ENCODE results near the gene ANKRD11.

Gene ANKRD11

GRCh38 chr16:89412811-89413210 is 77.5 kb downstream of the ANKRD11 start:
- DNase-seq (ENCODE audit: low read depth): no peak
- H3K4me3 ChIP-seq (replicated peaks; ENCODE audit: low read depth, low read length): no peak overlapping the region
- TF ChIP-seq, protein P1, sequence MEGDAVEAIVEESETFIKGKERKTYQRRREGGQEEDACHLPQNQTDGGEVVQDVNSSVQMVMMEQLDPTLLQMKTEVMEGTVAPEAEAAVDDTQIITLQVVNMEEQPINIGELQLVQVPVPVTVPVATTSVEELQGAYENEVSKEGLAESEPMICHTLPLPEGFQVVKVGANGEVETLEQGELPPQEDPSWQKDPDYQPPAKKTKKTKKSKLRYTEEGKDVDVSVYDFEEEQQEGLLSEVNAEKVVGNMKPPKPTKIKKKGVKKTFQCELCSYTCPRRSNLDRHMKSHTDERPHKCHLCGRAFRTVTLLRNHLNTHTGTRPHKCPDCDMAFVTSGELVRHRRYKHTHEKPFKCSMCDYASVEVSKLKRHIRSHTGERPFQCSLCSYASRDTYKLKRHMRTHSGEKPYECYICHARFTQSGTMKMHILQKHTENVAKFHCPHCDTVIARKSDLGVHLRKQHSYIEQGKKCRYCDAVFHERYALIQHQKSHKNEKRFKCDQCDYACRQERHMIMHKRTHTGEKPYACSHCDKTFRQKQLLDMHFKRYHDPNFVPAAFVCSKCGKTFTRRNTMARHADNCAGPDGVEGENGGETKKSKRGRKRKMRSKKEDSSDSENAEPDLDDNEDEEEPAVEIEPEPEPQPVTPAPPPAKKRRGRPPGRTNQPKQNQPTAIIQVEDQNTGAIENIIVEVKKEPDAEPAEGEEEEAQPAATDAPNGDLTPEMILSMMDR (IDR thresholded peaks at IDR 0.05; ENCODE audit: low read length, missing control alignments): no peak

DNA sequence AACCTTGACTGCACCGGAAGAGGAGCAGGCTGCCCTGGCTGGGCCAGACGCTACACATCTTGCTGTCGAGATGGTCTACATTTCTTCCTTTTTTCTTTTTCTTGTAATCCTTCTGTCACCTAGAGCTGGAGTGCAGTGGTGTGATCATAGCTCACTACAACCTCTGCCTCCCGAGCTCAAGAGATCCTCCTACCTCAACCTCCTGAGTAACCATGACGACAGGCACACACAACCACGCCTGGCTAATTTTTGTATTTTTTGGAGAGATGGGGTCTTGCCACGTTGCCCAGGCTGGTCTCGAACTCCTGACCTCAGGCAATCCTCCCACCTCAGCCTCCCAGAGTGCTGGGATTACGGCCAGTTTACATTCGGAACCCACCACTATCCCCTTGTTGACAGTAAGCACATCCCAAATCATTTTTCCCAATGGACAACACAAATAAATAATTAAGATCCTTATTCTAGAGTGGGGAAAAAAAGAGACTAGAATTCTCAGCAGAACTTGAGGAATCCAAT is 79.0 kb downstream of the ANKRD11 start:
- TF ChIP-seq, protein P1 (IDR thresholded peaks at IDR 0.05; ENCODE audit: low read length, missing control alignments): no peak
- DNase-seq (ENCODE audit: low read depth): no peak
- no peak overlapping the region for H3K4me3 ChIP-seq (replicated peaks; ENCODE audit: low read depth, low read length)

- no peak overlapping the region for H3K4me3 ChIP-seq (replicated peaks; ENCODE audit: low read depth, low read length)
- peak; percentile 85 for DNase-seq (ENCODE audit: low read depth)
- TF ChIP-seq, protein P1 (IDR thresholded peaks at IDR 0.05; ENCODE audit: low read length, missing control alignments): peak; percentile 16
Measured at GRCh38 chr16:89410794-89411309, 79.5 kb downstream of the ANKRD11 start.

- no peak for DNase-seq (ENCODE audit: low read depth)
- TF ChIP-seq, protein P1 (IDR thresholded peaks at IDR 0.05; ENCODE audit: low read length, missing control alignments): no peak
Measured at GRCh38 chr16:89410322-89410721, 80.0 kb downstream of the ANKRD11 start.

DNA sequence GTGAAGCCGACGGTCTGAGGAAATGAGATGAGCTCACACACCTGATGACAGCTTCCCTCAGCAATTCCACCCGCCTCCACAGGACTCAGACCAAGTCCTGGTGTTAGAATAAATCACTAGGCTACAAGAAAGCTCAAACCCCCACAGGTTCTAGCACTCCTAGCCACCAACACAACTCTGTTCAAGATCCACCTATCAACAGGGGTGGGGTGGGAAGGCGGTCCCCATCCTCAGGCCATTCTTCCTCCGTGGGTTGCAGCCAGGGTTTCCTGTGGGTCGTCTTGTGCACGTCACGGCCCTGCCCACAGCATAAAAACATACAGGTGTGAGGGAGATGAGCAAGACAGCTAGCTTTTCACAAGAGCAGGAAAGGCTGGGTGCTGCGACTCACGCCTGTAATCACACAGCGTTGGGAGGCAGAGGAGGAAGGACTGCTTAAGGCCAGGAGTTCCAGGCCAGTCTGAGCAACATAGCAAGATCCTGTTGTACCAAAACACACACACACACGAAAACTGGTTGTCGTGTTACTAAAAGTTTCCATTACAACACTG is 81.1 kb downstream of the ANKRD11 start:
- no peak overlapping the region for H3K4me3 ChIP-seq (replicated peaks; ENCODE audit: low read depth, low read length)
- peak; percentile 38 for DNase-seq (ENCODE audit: low read depth)
- TF ChIP-seq, protein P1 (IDR thresholded peaks at IDR 0.05; ENCODE audit: low read length, missing control alignments): no peak

More at GRCh38 chr16:89410322-89410721, 80.0 kb downstream of the ANKRD11 start:
- H3K4me3 ChIP-seq (replicated peaks; ENCODE audit: low read depth, low read length): no peak overlapping the region

DNA sequence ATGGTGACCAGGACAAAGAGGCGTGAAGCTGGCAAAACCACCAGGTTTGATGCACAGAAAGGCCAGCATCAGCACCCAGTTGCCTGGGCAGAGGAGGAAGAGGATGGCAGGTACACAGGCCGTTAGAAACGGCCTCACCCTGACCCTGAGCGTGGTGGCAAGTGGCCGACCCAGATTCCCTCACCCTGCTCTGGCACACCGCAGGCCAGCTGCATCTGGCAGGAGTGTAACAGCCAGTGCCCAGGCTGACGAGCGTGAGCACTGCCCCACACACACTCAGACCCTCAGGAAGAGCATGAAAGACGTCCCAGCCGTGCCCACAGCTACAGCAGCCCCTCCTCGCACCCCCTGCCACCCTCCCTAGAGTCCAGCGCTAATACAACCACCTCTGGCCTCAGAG is 82.0 kb downstream of the ANKRD11 start:
- H3K4me3 ChIP-seq (replicated peaks; ENCODE audit: low read depth, low read length): no peak overlapping the region
- no peak for DNase-seq (ENCODE audit: low read depth)
- TF ChIP-seq, protein P1 (IDR thresholded peaks at IDR 0.05; ENCODE audit: low read length, missing control alignments): no peak

GRCh38 chr16:89407925-89408300 is 82.4 kb downstream of the ANKRD11 start:
- TF ChIP-seq, protein P1 (IDR thresholded peaks at IDR 0.05; ENCODE audit: low read length, missing control alignments): no peak
- H3K4me3 ChIP-seq (replicated peaks; ENCODE audit: low read depth, low read length): no peak overlapping the region
- peak; percentile 41 for DNase-seq (ENCODE audit: low read depth)

Data from fibroblast of pulmonary artery (primary cell).